C4-2B (cell line): ENCODE results near the gene SPTBN2.

Experiments used
- H3K27ac ChIP-seq: fragments of 450-650 bp; 2 replicates; pipeline ENCODE4 v1.5.1; 2017
- CTCF ChIP-seq: fragments of 450-650 bp; conservative IDR thresholded peaks from 2 replicates; pipeline ENCODE4 v1.5.1; 2017; ENCODE audit warnings: mild to moderate bottlenecking
- ZFX ChIP-seq: fragments of 450-650 bp; IDR thresholded peaks from 2 replicates; pipeline ENCODE4 v1.6.1; 2017

SPTBN2 gene

DNA sequence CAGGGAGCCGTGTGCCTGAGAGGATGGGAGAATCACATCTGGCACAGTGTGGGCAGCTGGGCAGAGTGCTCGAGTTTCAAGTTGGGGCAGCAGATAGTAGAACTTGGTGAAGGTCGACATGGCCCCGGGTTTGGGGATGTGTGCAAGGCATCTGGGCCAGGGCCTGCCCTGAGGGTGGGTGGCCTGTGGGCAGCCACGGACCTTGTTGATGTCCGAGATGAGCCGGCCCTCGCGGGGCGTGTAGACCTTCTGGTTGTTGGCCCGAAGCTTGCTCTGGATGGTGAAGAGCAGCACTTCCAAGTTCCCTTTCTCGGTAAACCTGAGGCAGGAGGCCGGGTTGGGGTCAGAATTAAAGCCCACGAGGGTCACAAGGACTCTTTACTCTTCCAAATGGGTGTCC is 20.3 kb downstream of the SPTBN2 start:
- TF ChIP-seq ZFX (no peak), CTCF (no peak)
- no peak overlapping the region for H3K27ac ChIP-seq

DNA sequence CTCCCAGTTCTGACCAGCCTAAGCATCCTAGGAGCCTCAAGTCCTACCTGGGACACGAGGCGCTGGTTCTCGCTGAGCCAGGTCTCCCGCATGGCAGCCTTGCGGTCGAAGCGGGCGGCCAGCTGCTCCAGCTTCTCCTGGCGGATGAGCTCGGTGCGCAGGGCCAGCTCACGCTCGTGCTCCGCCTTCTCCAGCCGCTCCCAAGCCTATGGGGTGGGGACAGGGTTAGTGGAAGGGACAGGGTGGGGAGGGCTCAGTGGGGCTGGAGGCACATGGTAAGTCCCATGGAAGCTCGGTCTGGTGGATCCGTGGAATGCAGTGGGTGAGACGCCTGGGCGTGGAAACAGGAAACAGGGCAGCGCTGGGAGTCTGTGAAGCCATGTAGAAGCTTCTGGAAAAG is 20.9 kb downstream of the SPTBN2 start:
- H3K27ac ChIP-seq = no peak overlapping the region
- TF ChIP-seq CTCF = no peak
- no peak for TF ChIP-seq ZFX

- H3K27ac ChIP-seq = no peak overlapping the region
- no peak for TF ChIP-seq CTCF
- no peak for TF ChIP-seq ZFX
Measured at GRCh38 chr11:66707486-66707885, 21.5 kb downstream of the SPTBN2 start.

DNA sequence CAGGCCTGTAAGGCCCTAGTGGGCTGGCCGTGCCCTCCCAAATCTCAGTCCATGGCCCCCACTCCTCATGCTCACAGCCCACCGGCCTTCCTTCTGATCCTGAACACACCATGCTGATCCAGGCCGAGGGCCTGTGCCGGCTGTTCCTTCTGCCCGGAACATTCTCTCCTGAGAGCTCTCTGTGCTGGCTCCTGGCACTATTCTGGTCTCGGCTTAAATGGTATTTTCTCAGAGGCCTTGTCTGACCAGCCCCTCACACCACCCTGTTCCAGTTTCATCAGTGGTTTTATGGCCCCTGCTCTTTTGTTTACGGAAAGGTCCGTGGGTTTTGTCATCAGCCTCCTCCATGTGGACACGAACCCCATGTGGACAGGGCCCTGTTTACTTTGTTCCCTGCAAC is 22.0 kb downstream of the SPTBN2 start:
- no peak overlapping the region for H3K27ac ChIP-seq
- TF ChIP-seq CTCF = no peak

DNA sequence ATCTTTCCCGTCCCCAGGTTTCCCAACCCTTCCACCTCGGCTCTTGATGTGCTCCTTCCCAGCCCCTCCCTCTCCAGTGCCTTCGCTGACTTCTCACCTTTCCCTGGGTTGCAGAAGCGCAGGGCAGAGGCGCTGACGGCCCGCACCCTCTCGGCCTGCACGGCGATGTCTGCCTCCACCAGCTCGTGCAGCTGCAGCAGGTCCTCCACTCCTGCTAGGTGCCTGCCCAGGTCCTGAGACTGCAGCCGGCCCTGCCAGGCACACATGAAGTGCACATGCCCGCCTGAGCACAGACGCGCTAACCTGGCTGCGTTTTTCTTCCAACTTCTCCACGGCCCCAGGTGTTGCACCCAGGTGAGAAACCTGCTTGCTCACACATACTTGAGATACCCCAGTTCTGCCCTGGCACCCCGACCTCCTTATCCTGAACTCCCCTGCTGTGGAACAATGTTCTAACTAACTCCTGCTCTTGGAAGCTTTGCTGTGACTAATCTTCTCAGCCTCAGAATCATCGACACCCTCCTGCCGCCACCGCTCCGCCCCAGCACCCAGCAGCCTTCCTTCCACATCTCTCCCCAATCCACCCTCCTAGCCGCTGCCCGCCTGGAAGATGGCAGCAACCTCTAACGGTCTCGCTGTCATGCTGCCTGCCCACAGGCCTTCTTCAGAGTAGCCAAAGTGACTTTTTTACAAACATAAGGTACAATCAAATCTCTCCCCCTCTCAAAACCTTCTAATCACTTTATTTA is 23.3 kb downstream of the SPTBN2 start:
- no peak for TF ChIP-seq ZFX
- TF ChIP-seq CTCF = no peak
- no peak overlapping the region for H3K27ac ChIP-seq

- TF ChIP-seq CTCF = no peak
- TF ChIP-seq ZFX = no peak
- no peak overlapping the region for H3K27ac ChIP-seq
Measured at GRCh38 chr11:66704659-66705360, 24.2 kb downstream of the SPTBN2 start.

GRCh38 chr11:66701432-66702240 is 27.4 kb downstream of the SPTBN2 start:
- no peak for TF ChIP-seq CTCF
- TF ChIP-seq ZFX = no peak
- no peak overlapping the region for H3K27ac ChIP-seq
